K562 (cell line): ENCODE results near the gene TMEM60. TPM values are rescaled to one million over a fixed set of nuclear protein-coding genes. Genes with fewer than 3 reads are reported as not detected.

Experiments
- ASH1L ChIP-seq: fragments of 450-650 bp; IDR thresholded peaks from 2 replicates; pipeline ENCODE4 v1.6.1; 2018; ENCODE audit warnings: borderline replicate concordance, mild to moderate bottlenecking, low read depth; ENCODE audit not compliant: partially characterized antibody
- BACH1 ChIP-seq: fragments of 200-800 bp; sonication (Bioruptor generic); IDR thresholded peaks from 2 replicates; pipeline ENCODE4 v1.6.1; 2016; ENCODE audit warnings: missing genetic modification characterization, missing compliant biosample characterization
- BMI1 ChIP-seq: fragments of 150-350 bp; IDR thresholded peaks from 2 replicates; pipeline ENCODE4 v1.6.1; 2014; ENCODE audit warnings: low read length
- CHD2 ChIP-seq: IDR thresholded peaks from 2 replicates; pipeline ENCODE4 v1.6.1; 2011; ENCODE audit warnings: low read depth, low read length
- HMG20B ChIP-seq: fragments of 250-450 bp; sonication (Bioruptor Pico); IDR thresholded peaks from 2 replicates; pipeline ENCODE4 v1.5.0; 2021; ENCODE audit warnings: mild to moderate bottlenecking
- KAT2B ChIP-seq: IDR thresholded peaks from one replicate; pipeline ENCODE4 v1.6.1; 2012; ENCODE audit warnings: low read depth, mild to moderate bottlenecking, control low read depth, inconsistent platforms, low read length, moderate library complexity
- LARP7 ChIP-seq: fragments of 450-650 bp; IDR thresholded peaks from 2 replicates; pipeline ENCODE4 v1.6.1; 2016
- MCM3 ChIP-seq: fragments of 450-650 bp; IDR thresholded peaks from 2 replicates; pipeline ENCODE4 v1.6.1; 2016
- MYC ChIP-seq, 2 experiments: fragments of 250-450 bp in 1 of 2; sonication (Bioruptor Pico) in 1 of 2; IDR thresholded peaks; 2 replicates each; pipeline versions ENCODE4 v1.5.1 to v1.6.1; 2012 to 2021; ENCODE audit warnings: low read depth in 2 of 2, borderline replicate concordance in 1 of 2, improper control_type of control experiment in 1 of 2, low read length in 1 of 2, mild to moderate bottlenecking in 1 of 2, moderate library complexity in 1 of 2
- NR4A1 ChIP-seq, 2 experiments: fragments of 250-450 bp in 1 of 2; fragments of 450-650 bp in 1 of 2; sonication (Bioruptor Pico) in 1 of 2; IDR thresholded peaks; 2 replicates each; pipeline versions ENCODE4 v1.4.0 to v1.6.1; 2016 to 2020; ENCODE audit warnings: mild to moderate bottlenecking in 2 of 2, missing compliant biosample characterization in 1 of 2, missing genetic modification characterization in 1 of 2, moderate library complexity in 1 of 2
- PHB2 ChIP-seq: fragments of 450-650 bp; IDR thresholded peaks from 2 replicates; pipeline ENCODE4 v1.6.1; 2017; ENCODE audit warnings: low read depth
- SPI1 ChIP-seq: IDR thresholded peaks from 2 replicates; pipeline ENCODE4 v1.6.1; 2011; ENCODE audit warnings: low read depth, low read length, control low read depth, borderline replicate concordance
- TBL1XR1 ChIP-seq, 2 experiments: IDR thresholded peaks; 2 replicates each; pipeline ENCODE4 v1.6.1; 2012; ENCODE audit warnings: improper control_type of control experiment in 2 of 2, low read length in 2 of 2, mild to moderate bottlenecking in 1 of 2
- WHSC1 ChIP-seq: IDR thresholded peaks from one replicate; pipeline ENCODE4 v1.6.1; 2012; ENCODE audit warnings: low read length, control low read depth, inconsistent platforms
- XRCC5 ChIP-seq: fragments of 200-400 bp; formaldehyde crosslinking; IDR thresholded peaks from 2 replicates; pipeline ENCODE4 v1.6.1; 2017; ENCODE audit warnings: low read depth, mild to moderate bottlenecking, low read length
- ZBED1 ChIP-seq: IDR thresholded peaks from 2 replicates; pipeline ENCODE4 v1.6.1; 2014
- ZNF184 ChIP-seq: sonication (generic); formaldehyde crosslinking; IDR thresholded peaks from 2 replicates; pipeline ENCODE4 v1.5.0; 2020; ENCODE audit warnings: missing genetic modification reagents
- ZNF282 ChIP-seq: sonication (generic); formaldehyde crosslinking; IDR thresholded peaks from 2 replicates; pipeline ENCODE4 v1.8.1; 2023; ENCODE audit warnings: missing genetic modification reagents
- ZNF324 ChIP-seq: fragments of 250-450 bp; sonication (Bioruptor Pico); IDR thresholded peaks from 2 replicates; pipeline ENCODE4 v1.4.0; 2020; ENCODE audit warnings: mild to moderate bottlenecking
- ZNF57 ChIP-seq: fragments of 450-650 bp; formaldehyde crosslinking; IDR thresholded peaks from 2 replicates; pipeline ENCODE4 v1.4.0; 2020; ENCODE audit warnings: mild to moderate bottlenecking, moderate library complexity
- polyA plus RNA-seq, 8 experiments: library from polyadenylated mRNA; depleted of rRNA in 4 of 8; stranded (reverse) in 5 of 8; unstranded in 3 of 8; fragments of >200 nt; fragmentation: Nextera tagmentation in 2 of 8; fragmentation: Illumina TruSeq in 1 of 8; extraction: Ambion mirVana in 2 of 8; extraction: Trizol in 1 of 8; gene quantifications; 2 replicates each; pipeline versions ENCODE4 v1.2.1 to v1.2.3, GENCODE V29; 2011 to 2014; ENCODE audit warnings: inconsistent platforms in 1 of 8, missing spikeins in 1 of 8
- total RNA-seq, 7 experiments: library from RNA; depleted of rRNA in 6 of 7; stranded (reverse); fragments of >200 nt in 6 of 7; fragmentation: Illumina TruSeq in 2 of 7; extraction: Trizol in 2 of 7; gene quantifications; 2 replicates each; pipeline versions ENCODE4 v1.2.1 to v1.2.3, GENCODE V29; 2011 to 2021; ENCODE audit warnings: low replicate concordance in 1 of 7
- TF ChIP-seq, protein P1 (sequence below): fragments of 450-650 bp; formaldehyde crosslinking; IDR thresholded peaks from 2 replicates; pipeline ENCODE4 v1.4.0; 2020; ENCODE audit warnings: mild to moderate bottlenecking, moderate library complexity
- TF ChIP-seq, protein P2 (sequence below): IDR thresholded peaks from 2 replicates; pipeline ENCODE4 v1.6.1; 2016; ENCODE audit warnings: missing genetic modification characterization, missing compliant biosample characterization
- TF ChIP-seq, protein P3 (sequence below): sonication (generic); formaldehyde crosslinking; IDR thresholded peaks from 2 replicates; pipeline ENCODE4 v1.8.0; 2023; ENCODE audit warnings: mild to moderate bottlenecking, missing genetic modification reagents

Gene TMEM60
- total and polyA plus RNA-seq, 9 of the 15 experiments (the other 6 are each of a cell fraction or from before 2014, with no cell fraction given) = 12.5 to 140 (median 38.4) TPM

DNA sequence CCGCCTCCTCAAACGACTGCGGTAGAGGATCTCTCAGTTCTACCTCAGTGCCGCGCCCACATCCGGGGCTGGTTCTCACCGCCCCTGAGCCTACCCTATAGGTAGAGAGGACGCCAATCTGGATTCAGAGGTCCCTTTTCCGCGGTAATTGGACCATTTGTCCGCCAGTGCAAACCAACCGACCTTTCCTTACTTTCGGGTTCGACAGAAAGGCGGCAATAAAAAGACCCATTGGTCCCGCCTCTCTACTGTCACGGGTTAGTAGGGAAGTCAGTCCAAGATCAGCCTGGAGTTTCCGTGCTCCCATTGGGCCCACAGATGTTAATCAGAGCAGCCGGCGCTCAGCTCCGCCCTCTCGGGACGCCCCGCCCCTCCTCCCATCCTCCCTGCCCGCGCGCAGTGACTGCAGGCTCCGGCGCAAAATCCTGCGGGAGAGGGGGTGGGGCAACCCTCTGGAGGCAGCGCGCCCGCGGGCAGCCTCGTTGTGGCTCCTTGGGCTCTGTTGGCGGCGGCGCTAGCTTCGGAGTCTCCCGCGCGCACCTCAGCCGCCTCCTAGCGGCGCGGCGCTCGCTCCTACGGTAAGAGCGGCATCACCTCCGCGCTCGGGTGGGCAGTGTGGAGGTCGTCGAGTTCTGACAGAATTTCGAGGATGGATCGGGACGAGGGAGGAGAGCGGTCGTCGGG lies at the start of gene TMEM60, which contains the start of gene PHTF2 (continued):
- TF ChIP-seq ASH1L = peak; percentile 98
- no peak for TF ChIP-seq BMI1
- TF ChIP-seq SPI1 = peak; percentile 59
- TF ChIP-seq WHSC1 = no peak
- peak; percentile 85 for TF ChIP-seq CHD2
- TF ChIP-seq MYC (IDR thresholded peaks at IDR 0.05; ENCODE audit: low read depth, low read length) = peak; percentile 90
- 0 out of 2 replicates have a peak, but pooled peaks have one; percentile 31 for TF ChIP-seq MYC (CRISPR knock-in tag; IDR thresholded peaks at IDR 0.05; ENCODE audit: borderline replicate concordance, low read depth)
- peak; percentile 90 for TF ChIP-seq XRCC5
- TF ChIP-seq LARP7 = no peak
- TF ChIP-seq TBL1XR1 (IDR thresholded peaks at IDR 0.05; ENCODE audit: low read length in 2 of 2) = peak; percentile 22 to 53; a peak in 1 of 4 replicates
- TF ChIP-seq ZNF282 = no peak
- TF ChIP-seq, protein P1, sequence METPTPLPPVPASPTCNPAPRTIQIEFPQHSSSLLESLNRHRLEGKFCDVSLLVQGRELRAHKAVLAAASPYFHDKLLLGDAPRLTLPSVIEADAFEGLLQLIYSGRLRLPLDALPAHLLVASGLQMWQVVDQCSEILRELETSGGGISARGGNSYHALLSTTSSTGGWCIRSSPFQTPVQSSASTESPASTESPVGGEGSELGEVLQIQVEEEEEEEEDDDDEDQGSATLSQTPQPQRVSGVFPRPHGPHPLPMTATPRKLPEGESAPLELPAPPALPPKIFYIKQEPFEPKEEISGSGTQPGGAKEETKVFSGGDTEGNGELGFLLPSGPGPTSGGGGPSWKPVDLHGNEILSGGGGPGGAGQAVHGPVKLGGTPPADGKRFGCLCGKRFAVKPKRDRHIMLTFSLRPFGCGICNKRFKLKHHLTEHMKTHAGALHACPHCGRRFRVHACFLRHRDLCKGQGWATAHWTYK (CRISPR knock-in tag) = 0 out of 2 replicates have a peak, but pooled peaks have one; percentile 49
- TF ChIP-seq HMG20B (CRISPR knock-in tag) = no peak
- 0 out of 2 replicates have a peak, but pooled peaks have one; percentile 14 for TF ChIP-seq ZNF57 (CRISPR knock-in tag)
- TF ChIP-seq MCM3 = no peak
- TF ChIP-seq, protein P2, sequence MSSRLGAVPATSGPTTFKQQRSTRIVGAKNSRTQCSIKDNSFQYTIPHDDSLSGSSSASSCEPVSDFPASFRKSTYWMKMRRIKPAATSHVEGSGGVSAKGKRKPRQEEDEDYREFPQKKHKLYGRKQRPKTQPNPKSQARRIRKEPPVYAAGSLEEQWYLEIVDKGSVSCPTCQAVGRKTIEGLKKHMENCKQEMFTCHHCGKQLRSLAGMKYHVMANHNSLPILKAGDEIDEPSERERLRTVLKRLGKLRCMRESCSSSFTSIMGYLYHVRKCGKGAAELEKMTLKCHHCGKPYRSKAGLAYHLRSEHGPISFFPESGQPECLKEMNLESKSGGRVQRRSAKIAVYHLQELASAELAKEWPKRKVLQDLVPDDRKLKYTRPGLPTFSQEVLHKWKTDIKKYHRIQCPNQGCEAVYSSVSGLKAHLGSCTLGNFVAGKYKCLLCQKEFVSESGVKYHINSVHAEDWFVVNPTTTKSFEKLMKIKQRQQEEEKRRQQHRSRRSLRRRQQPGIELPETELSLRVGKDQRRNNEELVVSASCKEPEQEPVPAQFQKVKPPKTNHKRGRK (tag) = no peak
- peak; percentile 57; the same call in 1 of the 2 replicates for TF ChIP-seq NR4A1 (CRISPR knock-in tag; IDR thresholded peaks at IDR 0.05)
- no peak for TF ChIP-seq NR4A1 (tag; IDR thresholded peaks at IDR 0.05)
- no peak for TF ChIP-seq KAT2B
- no peak for TF ChIP-seq ZBED1
- no peak for TF ChIP-seq ZNF184 (CRISPR knock-in tag)
- no peak for TF ChIP-seq PHB2
- TF ChIP-seq BACH1 (tag) = no peak
- TF ChIP-seq, protein P3, sequence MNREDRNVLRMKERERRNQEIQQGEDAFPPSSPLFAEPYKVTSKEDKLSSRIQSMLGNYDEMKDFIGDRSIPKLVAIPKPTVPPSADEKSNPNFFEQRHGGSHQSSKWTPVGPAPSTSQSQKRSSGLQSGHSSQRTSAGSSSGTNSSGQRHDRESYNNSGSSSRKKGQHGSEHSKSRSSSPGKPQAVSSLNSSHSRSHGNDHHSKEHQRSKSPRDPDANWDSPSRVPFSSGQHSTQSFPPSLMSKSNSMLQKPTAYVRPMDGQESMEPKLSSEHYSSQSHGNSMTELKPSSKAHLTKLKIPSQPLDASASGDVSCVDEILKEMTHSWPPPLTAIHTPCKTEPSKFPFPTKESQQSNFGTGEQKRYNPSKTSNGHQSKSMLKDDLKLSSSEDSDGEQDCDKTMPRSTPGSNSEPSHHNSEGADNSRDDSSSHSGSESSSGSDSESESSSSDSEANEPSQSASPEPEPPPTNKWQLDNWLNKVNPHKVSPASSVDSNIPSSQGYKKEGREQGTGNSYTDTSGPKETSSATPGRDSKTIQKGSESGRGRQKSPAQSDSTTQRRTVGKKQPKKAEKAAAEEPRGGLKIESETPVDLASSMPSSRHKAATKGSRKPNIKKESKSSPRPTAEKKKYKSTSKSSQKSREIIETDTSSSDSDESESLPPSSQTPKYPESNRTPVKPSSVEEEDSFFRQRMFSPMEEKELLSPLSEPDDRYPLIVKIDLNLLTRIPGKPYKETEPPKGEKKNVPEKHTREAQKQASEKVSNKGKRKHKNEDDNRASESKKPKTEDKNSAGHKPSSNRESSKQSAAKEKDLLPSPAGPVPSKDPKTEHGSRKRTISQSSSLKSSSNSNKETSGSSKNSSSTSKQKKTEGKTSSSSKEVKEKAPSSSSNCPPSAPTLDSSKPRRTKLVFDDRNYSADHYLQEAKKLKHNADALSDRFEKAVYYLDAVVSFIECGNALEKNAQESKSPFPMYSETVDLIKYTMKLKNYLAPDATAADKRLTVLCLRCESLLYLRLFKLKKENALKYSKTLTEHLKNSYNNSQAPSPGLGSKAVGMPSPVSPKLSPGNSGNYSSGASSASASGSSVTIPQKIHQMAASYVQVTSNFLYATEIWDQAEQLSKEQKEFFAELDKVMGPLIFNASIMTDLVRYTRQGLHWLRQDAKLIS (CRISPR knock-in tag) = peak; percentile 34
- TF ChIP-seq ZNF324 (CRISPR knock-in tag) = no peak
